Lung (tissue), 12 donors: ENCODE results near the gene PLD4. TPM values are rescaled to one million over a fixed set of nuclear protein-coding genes. Genes with fewer than 3 reads are reported as not detected.

Source experiments
- ATAC-seq: fragments of 200-7000 bp; cut with Tn5 transposase; one replicate; pipeline ENCODE4 v1.9.1; 2020; ENCODE audit warnings: moderate number of reproducible peaks; ENCODE audit not compliant: insufficient read depth, low FRiP score
- DNase-seq, 3 donors: peaks; one replicate each; pipeline ENCODE4 v3.0.0-alpha.2; 2013 to 2017
- H3K27ac ChIP-seq, 2 donors: one replicate each; pipeline ENCODE4 v1.5.1; 2013; ENCODE audit warnings: mild to moderate bottlenecking in 2 of 2, moderate library complexity in 2 of 2, control low read depth in 1 of 2, inconsistent platforms in 1 of 2, low read depth in 1 of 2, low read length in 1 of 2
- H3K27me3 ChIP-seq, 3 donors: one replicate each; pipeline ENCODE4 v1.5.1; 2013; ENCODE audit warnings: low read length in 2 of 3; ENCODE audit not compliant: control insufficient read depth in 3 of 3, insufficient read depth in 3 of 3
- H3K36me3 ChIP-seq, 4 donors: one replicate each; pipeline ENCODE4 v1.5.1; 2013; ENCODE audit warnings: low read length in 4 of 4, mild to moderate bottlenecking in 1 of 4, moderate library complexity in 1 of 4; ENCODE audit not compliant: control insufficient read depth in 4 of 4, insufficient read depth in 4 of 4
- H3K4me1 ChIP-seq, 5 donors: one replicate each; pipeline ENCODE4 v1.5.1; 2013; ENCODE audit warnings: low read length in 5 of 5, mild to moderate bottlenecking in 2 of 5, moderate library complexity in 1 of 5; ENCODE audit not compliant: control insufficient read depth in 5 of 5, insufficient read depth in 5 of 5
- H3K4me3 ChIP-seq: one replicate; pipeline ENCODE4 v1.5.1; 2013; ENCODE audit warnings: mild to moderate bottlenecking, control low read depth, moderate library complexity
- H3K9ac ChIP-seq, 2 donors: one replicate each; pipeline ENCODE4 v1.5.1; 2013; ENCODE audit warnings: low read length in 2 of 2, control low read depth in 1 of 2; ENCODE audit not compliant: insufficient read depth in 1 of 2
- H3K9me3 ChIP-seq, 4 donors: one replicate each; pipeline ENCODE4 v1.5.1; 2013; ENCODE audit warnings: low read length in 3 of 4, mild to moderate bottlenecking in 1 of 4, moderate library complexity in 1 of 4; ENCODE audit not compliant: control insufficient read depth in 4 of 4, insufficient read depth in 3 of 4
- CTCF ChIP-seq: IDR thresholded peaks from 2 replicates; pipeline ENCODE4 v1.5.1; 2012; ENCODE audit warnings: mild to moderate bottlenecking; ENCODE audit errors: control extremely low read depth, extremely low read depth
- WGBS, 2 donors: extraction: QIAGEN DNeasy Blood & Tissue Kit; methylation state at CpG; one replicate each; pipeline ENCODE4 v1.1.7; 2013; 5-methylcytosine and 5-hydroxymethylcytosine counted together
- polyA plus RNA-seq, 2 donors: library from polyadenylated mRNA; stranded (reverse); fragments of 200-250 nt; gene quantifications; one replicate each; pipeline ENCODE4 v1.2.1, GENCODE V29; 2013
- total RNA-seq, 2 donors: library from RNA; depleted of rRNA in 1 of 2; stranded (reverse); fragments of >200 nt in 1 of 2; gene quantifications; one replicate each; pipeline ENCODE4 v1.2.1, GENCODE V29; 2014 to 2021
- donor health status: control.
- donor health status: control.
- donor health status: Bipolar disorder and iron deficiency.
- donor health status: healthy.
- donor health status: DM: yes; HTN: yes; CAD: no.

PLD4 gene
- total and polyA plus RNA-seq, 4 donors = 0.71 to 6.3 (median 0.88) TPM

- DNase-seq (no peak), ATAC-seq (no peak)
- H3K4me3 ChIP-seq = no peak overlapping the region
- H3K27me3 ChIP-seq = peaks cover 0 to 6% (median 0%) of the 10 kb centered on the region in 3 donors
- H3K27ac ChIP-seq = no peak overlapping the region
- no peaks in the 10 kb centered on the region for H3K9me3 ChIP-seq
- 74 to 87% methylated on average over 4 of the region's 4 CpGs for WGBS, 2 donors
- no peak overlapping the region for H3K9ac ChIP-seq
- peaks cover 0 to 10% (median 0%) of the 10 kb centered on the region in 5 donors for H3K4me1 ChIP-seq
- H3K36me3 ChIP-seq = no peaks in the 10 kb centered on the region
- no peak for TF ChIP-seq CTCF
Measured at GRCh38 chr14:104937161-104937560, 12.5 kb downstream of the PLD4 start.

- ATAC-seq (no peak), DNase-seq (no peak)
Measured at GRCh38 chr14:104937694-104938365, 13.2 kb downstream of the PLD4 start.

GRCh38 chr14:104938436-104938835 is 13.8 kb downstream of the PLD4 start:
- 78 to 86% methylated on average over 2 of the region's 2 CpGs for WGBS, 2 donors
- Histone ChIP-seq H3K4me3 (no peak overlapping the region), H3K36me3 (no peaks in the 10 kb centered on the region), H3K9ac (no peak overlapping the region), H3K4me1 (peaks cover 0 to 3% (median 0%) of the 10 kb centered on the region in 5 donors), H3K27ac (no peak overlapping the region), H3K27me3 (peaks cover 0 to 6% (median 0%) of the 10 kb centered on the region in 3 donors), H3K9me3 (no peaks in the 10 kb centered on the region)
- TF ChIP-seq CTCF = no peak
- ATAC-seq = no peak
- no peak for DNase-seq

More at GRCh38 chr14:104937694-104938365, 13.2 kb downstream of the PLD4 start:
- Histone ChIP-seq H3K27ac (no peak overlapping the region), H3K4me1 (peaks cover 0 to 3% (median 0%) of the 10 kb centered on the region in 5 donors), H3K4me3 (no peak overlapping the region), H3K9me3 (no peaks in the 10 kb centered on the region), H3K9ac (no peak overlapping the region), H3K27me3 (peaks cover 0 to 6% (median 0%) of the 10 kb centered on the region in 3 donors), H3K36me3 (no peaks in the 10 kb centered on the region)
- 79 to 90% methylated on average over 11 of the region's 11 CpGs for WGBS, 2 donors
- no peak for TF ChIP-seq CTCF

- Histone ChIP-seq H3K9ac (no peak overlapping the region), H3K27me3 (peaks cover 0 to 6% (median 0%) of the 10 kb centered on the region in 3 donors), H3K36me3 (no peaks in the 10 kb centered on the region), H3K4me1 (peaks cover 0 to 3% (median 0%) of the 10 kb centered on the region in 5 donors), H3K4me3 (no peak overlapping the region), H3K27ac (no peak overlapping the region), H3K9me3 (peaks cover 0 to 1% (median 0%) of the 10 kb centered on the region in 4 donors)
- WGBS, 2 donors = 84 to 94% methylated on average over 1 of the region's 1 CpG
- no peak for TF ChIP-seq CTCF
- no peak for ATAC-seq
- no peak for DNase-seq
Measured at GRCh38 chr14:104938960-104939359, 14.3 kb downstream of the PLD4 start.
